Endothelial cell of umbilical vein (primary cell): ENCODE measurements around the gene C2CD5. TPM values are rescaled to one million over a fixed set of nuclear protein-coding genes. Genes with fewer than 3 reads are reported as not detected.

Experiments
- BruUV-seq: library from RNA; stranded (reverse); fragments of 400-500 nt; replicated peaks from 2 replicates; lab custom pipeline; 2021; lab: Mats Ljungman, UMichigan
- CTCF ChIA-PET: fragments of 300-600, 350-600 bp; sonication (Branson Sonifier 250); formaldehyde crosslinking; loops from one replicate; lab custom pipeline; 2021; ENCODE audit warnings: antibody characterized with exemption, inconsistent platforms; lab: Charles Lee
- POLR2A ChIA-PET: fragments of 300-600, 350-600 bp; sonication (Branson Sonifier 250); formaldehyde crosslinking; loops from one replicate; lab custom pipeline; 2021; ENCODE audit warnings: antibody characterized with exemption, inconsistent platforms; lab: Charles Lee
- DNase-seq: peaks from one replicate; pipeline ENCODE4 v3.0.0-alpha.2; 2011; ENCODE audit warnings: low read depth, low spot score
- FAIRE-seq: peaks from 2 replicates; lab custom pipeline; 2011; peaks lifted over from hg19 to GRCh38; lab: Jason Lieb, UNC
- H2AFZ ChIP-seq: 2 replicates; pipeline ENCODE4 v1.6.0; 2012; ENCODE audit warnings: low read depth, low read length, control low read depth, inconsistent platforms
- H3K27ac ChIP-seq: 2 replicates; pipeline ENCODE4 v1.5.1; 2011; ENCODE audit warnings: low read depth, mild to moderate bottlenecking, control low read depth, low read length, moderate library complexity; ENCODE audit not compliant: insufficient read depth
- H3K27me3 ChIP-seq, 2 experiments: 2 replicates each; pipeline versions ENCODE4 v1.6.0 to v1.6.1; 2011; ENCODE audit warnings: low read length in 2 of 2, mixed read lengths in 1 of 2; ENCODE audit not compliant: control insufficient read depth in 2 of 2, insufficient read depth in 2 of 2
- H3K36me3 ChIP-seq, 2 experiments: 2 replicates in 1 of 2; 3 replicates in 1 of 2; pipeline ENCODE4 v1.5.1; 2011; ENCODE audit warnings: low read length in 2 of 2, mild to moderate bottlenecking in 1 of 2, moderate library complexity in 1 of 2; ENCODE audit not compliant: control insufficient read depth in 2 of 2, insufficient read depth in 2 of 2; ENCODE audit errors: extremely low read depth in 1 of 2
- H3K4me1 ChIP-seq: 3 replicates; pipeline ENCODE4 v1.5.1; 2011; ENCODE audit warnings: mild to moderate bottlenecking, low read length; ENCODE audit not compliant: control insufficient read depth, insufficient read depth; ENCODE audit errors: extremely low read depth
- H3K4me2 ChIP-seq: 2 replicates; pipeline ENCODE4 v1.6.1; 2011; ENCODE audit warnings: low read length, control low read depth, mixed read lengths; ENCODE audit not compliant: insufficient read depth
- H3K4me3 ChIP-seq, 3 experiments: fragments of 200-600 bp in 1 of 3; sonication (generic), shearing (Covaris generic) in 1 of 3; replicated peaks in 1 of 3; 2 replicates each; pipeline ENCODE4 v1.5.1; 2011 to 2016; ENCODE audit warnings: control low read depth in 3 of 3, low read length in 3 of 3, mild to moderate bottlenecking in 2 of 3, inconsistent platforms in 1 of 3, low read depth in 1 of 3, moderate library complexity in 1 of 3; ENCODE audit not compliant: insufficient read depth in 1 of 3
- H3K79me2 ChIP-seq: 2 replicates; pipeline ENCODE4 v1.6.0; 2012; ENCODE audit warnings: low read length, inconsistent platforms; ENCODE audit not compliant: control insufficient read depth, insufficient read depth
- H3K9ac ChIP-seq: replicated peaks from 2 replicates; pipeline ENCODE3; 2011; ENCODE audit warnings: low read length, control low read depth; ENCODE audit not compliant: insufficient read depth; ENCODE audit errors: extremely low read depth
- H3K9me1 ChIP-seq: replicated peaks from 3 replicates; pipeline ENCODE4 v1.6.0; 2011; ENCODE audit warnings: mild to moderate bottlenecking, low read length; ENCODE audit not compliant: control insufficient read depth, insufficient read depth; ENCODE audit errors: extremely low read depth
- H3K9me3 ChIP-seq: replicated peaks from 2 replicates; pipeline ENCODE4 v1.5.1; 2012; ENCODE audit warnings: low read length, inconsistent platforms; ENCODE audit not compliant: control insufficient read depth, insufficient read depth
- H4K20me1 ChIP-seq: replicated peaks from 2 replicates; pipeline ENCODE3; 2011; ENCODE audit warnings: mild to moderate bottlenecking, low read length; ENCODE audit not compliant: control insufficient read depth, insufficient read depth; ENCODE audit errors: extremely low read depth
- EZH2 ChIP-seq: IDR thresholded peaks from 2 replicates; pipeline ENCODE4 v1.6.1; 2012; ENCODE audit warnings: borderline replicate concordance, low read depth, mild to moderate bottlenecking, moderate library complexity, low read length, inconsistent platforms; ENCODE audit not compliant: severe bottlenecking
- FOS ChIP-seq: IDR thresholded peaks from 2 replicates; pipeline ENCODE4 v1.6.1; 2011; ENCODE audit warnings: mild to moderate bottlenecking, low read length, moderate library complexity, borderline replicate concordance; ENCODE audit not compliant: insufficient read depth
- GATA2 ChIP-seq: IDR thresholded peaks from 2 replicates; pipeline ENCODE4 v1.7.0; 2011; ENCODE audit warnings: low read depth, mild to moderate bottlenecking, moderate library complexity, mixed read lengths, low read length; ENCODE audit not compliant: insufficient read length, insufficient read depth
- JUN ChIP-seq: IDR thresholded peaks from 2 replicates; pipeline ENCODE4 v1.6.1; 2011; ENCODE audit warnings: borderline replicate concordance, low read depth; ENCODE audit not compliant: insufficient read length, insufficient read depth
- MAX ChIP-seq: IDR thresholded peaks from 2 replicates; pipeline ENCODE4 v1.6.1; 2011; ENCODE audit not compliant: insufficient read depth, insufficient read length
- MYC ChIP-seq: IDR thresholded peaks from one replicate; pipeline ENCODE4 v1.6.1; 2011; ENCODE audit warnings: mild to moderate bottlenecking, low read depth, low read length
- POLR2A ChIP-seq: IDR thresholded peaks from 2 replicates; pipeline ENCODE4 v1.6.1; 2012; ENCODE audit warnings: low read depth, mild to moderate bottlenecking, control low read depth, low read length
- POLR2AphosphoS5 ChIP-seq: IDR thresholded peaks from 2 replicates; pipeline ENCODE4 v1.6.1; 2012; ENCODE audit warnings: low read depth, mild to moderate bottlenecking, control low read depth, low read length, moderate library complexity; ENCODE audit not compliant: insufficient read depth
- dilution Hi-C: fragments of 300-500 bp; cut with MboI; formaldehyde crosslinking; loops from one replicate; pipeline ENCODE4 v1.15.0; 2019; ENCODE audit warnings: low sequenced_read_pairs; ENCODE audit not compliant: extremely low pct_ligation_motif_present
- intact Hi-C: fragments of 100-400 bp; cut with micrococcal nuclease; formaldehyde crosslinking; loops from one replicate; pipeline ENCODE4 v1.10.0; 2022
- polyA plus RNA-seq, 4 experiments: library from polyadenylated mRNA; depleted of rRNA in 3 of 4; stranded (reverse) in 3 of 4; unstranded in 1 of 4; fragments of >200 nt; gene quantifications; 2 replicates each; pipeline versions ENCODE4 v1.2.1 to v1.2.3, GENCODE V29; 2011 to 2012; ENCODE audit warnings: missing spikeins in 1 of 4
- total RNA-seq: library from RNA; stranded (reverse); gene quantifications from 2 replicates; pipeline ENCODE4 v1.2.3, GENCODE V29; 2021
- TF ChIP-seq, protein P1 (sequence below), 2 donors: IDR thresholded peaks; 1 replicate in 1 of 2; 2 replicates in 1 of 2; pipeline ENCODE4 v1.5.1; 2011; ENCODE audit warnings: low read length in 2 of 2, mild to moderate bottlenecking in 2 of 2, moderate library complexity in 2 of 2, control low read depth in 1 of 2, inconsistent platforms in 1 of 2, low read depth in 1 of 2; ENCODE audit not compliant: insufficient read depth in 1 of 2; ENCODE audit errors: extremely low read depth in 1 of 2

The C2CD5 gene
- total and polyA plus RNA-seq, 2 donors (not counting 3 experiments of a cell fraction or from before 2014, with no cell fraction given), result 12.9 to 32.9 TPM

DNA sequence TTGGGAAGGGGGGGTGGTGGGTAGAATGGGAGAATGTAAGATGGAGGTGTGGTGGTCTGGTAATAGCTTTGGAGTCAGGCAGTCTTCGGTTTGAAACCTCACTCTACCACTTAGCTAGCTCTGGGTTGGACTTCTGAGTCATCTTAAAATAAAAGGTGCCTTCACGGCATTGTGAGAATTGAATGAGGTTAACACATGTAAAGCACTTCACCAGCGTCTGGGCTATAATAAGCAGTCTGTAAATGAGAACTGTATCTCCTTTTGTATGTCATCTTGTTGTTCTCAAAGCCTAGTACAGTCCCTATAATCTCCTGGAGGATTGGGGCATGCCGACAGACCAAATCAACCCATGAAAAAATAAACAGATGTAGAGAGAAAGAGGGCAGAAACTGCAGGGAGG lies 11.2 kb downstream of the C2CD5 start:
- no peak for DNase-seq
- ChIA-PET POLR2A (no interaction called here), CTCF (no interaction called here)
- dilution Hi-C loops, result no loop called here
- H4K20me1 ChIP-seq, result no peaks in the 10 kb centered on the region
- no TSS peak for BruUV-seq
- H3K4me2 ChIP-seq, result no peak overlapping the region
- H3K9me1 ChIP-seq, result no peaks in the 10 kb centered on the region
- intact Hi-C loops, result no loop called here
- H3K4me3 ChIP-seq, result no peak overlapping the region
- H3K9me3 ChIP-seq, result no peaks in the 10 kb centered on the region
- peaks cover 17% of the 10 kb centered on the region for H3K4me1 ChIP-seq
- H3K27ac ChIP-seq, result no peak overlapping the region
- no peaks in the 10 kb centered on the region for H3K27me3 ChIP-seq
- no peak overlapping the region for H2AFZ ChIP-seq
- no peak for FAIRE-seq
- TF ChIP-seq EZH2 (no peak), FOS (no peak), MYC (no peak), JUN (no peak), POLR2A (no peak)
- TF ChIP-seq, protein P1, sequence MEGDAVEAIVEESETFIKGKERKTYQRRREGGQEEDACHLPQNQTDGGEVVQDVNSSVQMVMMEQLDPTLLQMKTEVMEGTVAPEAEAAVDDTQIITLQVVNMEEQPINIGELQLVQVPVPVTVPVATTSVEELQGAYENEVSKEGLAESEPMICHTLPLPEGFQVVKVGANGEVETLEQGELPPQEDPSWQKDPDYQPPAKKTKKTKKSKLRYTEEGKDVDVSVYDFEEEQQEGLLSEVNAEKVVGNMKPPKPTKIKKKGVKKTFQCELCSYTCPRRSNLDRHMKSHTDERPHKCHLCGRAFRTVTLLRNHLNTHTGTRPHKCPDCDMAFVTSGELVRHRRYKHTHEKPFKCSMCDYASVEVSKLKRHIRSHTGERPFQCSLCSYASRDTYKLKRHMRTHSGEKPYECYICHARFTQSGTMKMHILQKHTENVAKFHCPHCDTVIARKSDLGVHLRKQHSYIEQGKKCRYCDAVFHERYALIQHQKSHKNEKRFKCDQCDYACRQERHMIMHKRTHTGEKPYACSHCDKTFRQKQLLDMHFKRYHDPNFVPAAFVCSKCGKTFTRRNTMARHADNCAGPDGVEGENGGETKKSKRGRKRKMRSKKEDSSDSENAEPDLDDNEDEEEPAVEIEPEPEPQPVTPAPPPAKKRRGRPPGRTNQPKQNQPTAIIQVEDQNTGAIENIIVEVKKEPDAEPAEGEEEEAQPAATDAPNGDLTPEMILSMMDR (IDR thresholded peaks at IDR 0.05; ENCODE audit: extremely low read depth in 1 of 2, insufficient read depth in 1 of 2, low read depth in 1 of 2, low read length in 2 of 2), result no peak
- H3K36me3 ChIP-seq, result peaks cover 0 to 10% of the 10 kb centered on the region in 2 experiments
- H3K79me2 ChIP-seq, result no peaks in the 10 kb centered on the region
- no peak overlapping the region for H3K9ac ChIP-seq

GRCh38 chr12:22532317-22532716 lies 12.0 kb downstream of the C2CD5 start:
- Histone ChIP-seq H3K27me3 (no peaks in the 10 kb centered on the region), H3K27ac (no peak overlapping the region), H3K4me3 (no peak overlapping the region), H3K9ac (no peak overlapping the region), H3K36me3 (peaks cover 0 to 10% of the 10 kb centered on the region in 2 experiments), H2AFZ (no peak overlapping the region), H3K9me3 (no peaks in the 10 kb centered on the region), H4K20me1 (no peaks in the 10 kb centered on the region), H3K9me1 (no peaks in the 10 kb centered on the region), H3K4me1 (peaks cover 22% of the 10 kb centered on the region), H3K79me2 (no peaks in the 10 kb centered on the region), H3K4me2 (no peak overlapping the region)
- no peak for TF ChIP-seq JUN
- TF ChIP-seq, protein P1 (IDR thresholded peaks at IDR 0.05; ENCODE audit: extremely low read depth in 1 of 2, insufficient read depth in 1 of 2, low read depth in 1 of 2, low read length in 2 of 2), result no peak
- no peak for TF ChIP-seq MAX
- no peak for TF ChIP-seq GATA2
- no peak for TF ChIP-seq POLR2AphosphoS5
- TF ChIP-seq EZH2, result no peak
- TF ChIP-seq FOS, result no peak
- TF ChIP-seq POLR2A, result no peak
- TF ChIP-seq MYC, result no peak
- ChIA-PET CTCF (interaction anchor here (1.8 kb wide), 1 partner anchor 98 kb away, joined by 3 read pairs; no protein-coding TSS in a partner anchor), POLR2A (no interaction called here)
- no TSS peak for BruUV-seq
- FAIRE-seq, result no peak
- DNase-seq, result no peak
- intact Hi-C loops (no loop called here), dilution Hi-C loops (no loop called here)
